Breast epithelium (tissue), 4 donors: ENCODE measurements around the gene C6orf15. TPM values are rescaled to one million over a fixed set of nuclear protein-coding genes. Genes with fewer than 3 reads are reported as not detected.

ENCODE experiments used
- DNase-seq, 2 donors: peaks; one replicate each; pipeline ENCODE4 v3.0.0-alpha.2; 2019; ENCODE audit warnings: low spot score in 2 of 2
- H3K27ac ChIP-seq, 2 donors: fragments of 200-600 bp; sonication (generic) in 1 of 2; one replicate each; pipeline ENCODE4 v1.5.1; 2016 to 2019; ENCODE audit warnings: mild to moderate bottlenecking in 1 of 2
- H3K27me3 ChIP-seq, 2 donors: fragments of 200-600 bp; sonication (generic) in 1 of 2; one replicate each; pipeline versions ENCODE4 v1.5.1 to v1.6.0; 2017 to 2019; ENCODE audit warnings: control low read depth in 1 of 2, mild to moderate bottlenecking in 1 of 2
- H3K36me3 ChIP-seq: fragments of 200-600 bp; one replicate; pipeline ENCODE4 v1.5.1; 2019
- H3K4me1 ChIP-seq, 2 donors: fragments of 200-600 bp; sonication (generic); one replicate each; pipeline ENCODE4 v1.5.1; 2016 to 2019; ENCODE audit warnings: control low read depth in 1 of 2
- H3K4me3 ChIP-seq, 3 donors: fragments of 200-600 bp; sonication (generic); 1 replicate in 2 of 3; 2 replicates in 1 of 3; pipeline ENCODE4 v1.5.1; 2016 to 2019; ENCODE audit warnings: mild to moderate bottlenecking in 3 of 3, moderate library complexity in 2 of 3
- H3K9me3 ChIP-seq, 2 donors: fragments of 200-600 bp; sonication (generic) in 1 of 2; one replicate each; pipeline ENCODE4 v1.5.1; 2016 to 2019; ENCODE audit warnings: control low read depth in 1 of 2
- CTCF ChIP-seq, 3 donors: fragments of 450-650 bp; IDR thresholded peaks; one replicate each; pipeline ENCODE4 v1.5.1; 2016 to 2017; ENCODE audit warnings: antibody characterized with exemption in 3 of 3, mild to moderate bottlenecking in 3 of 3, moderate library complexity in 3 of 3
- POLR2A ChIP-seq: fragments of 450-650 bp; IDR thresholded peaks from one replicate; pipeline ENCODE4 v1.6.1; 2016; ENCODE audit warnings: antibody characterized with exemption, mild to moderate bottlenecking, moderate library complexity
- POLR2AphosphoS5 ChIP-seq, 3 donors: sonication (generic); formaldehyde crosslinking; IDR thresholded peaks; one replicate each; pipeline ENCODE4 v1.6.1; 2017; ENCODE audit warnings: antibody characterized with exemption in 3 of 3
- intact Hi-C: fragments of 100-400 bp; cut with DNase I; formaldehyde crosslinking; loops from one replicate; pipeline ENCODE4 v1.15.1; 2023; ENCODE audit warnings: low total_unique reads
- total RNA-seq, 3 donors: library from RNA; depleted of rRNA; stranded (reverse); fragments of >200 nt; gene quantifications; one replicate each; pipeline ENCODE4 v1.1.0, GENCODE V29; 2016

The C6orf15 gene
- total RNA-seq, 3 donors from 2014 or later, result 0.59 TPM; not detected in 2

GRCh38 chr6:31090973-31091364 is 21.4 kb downstream of the C6orf15 start:
- DNase-seq, result no peak
- intact Hi-C loops, result no loop called here
- Histone ChIP-seq H3K4me3 (no peak overlapping the region), H3K36me3 (no peaks in the 10 kb centered on the region), H3K4me1 (peaks cover 0 to 4% of the 10 kb centered on the region in 2 donors), H3K27ac (no peak overlapping the region), H3K27me3 (no peaks in the 10 kb centered on the region), H3K9me3 (no peaks in the 10 kb centered on the region)
- TF ChIP-seq CTCF (IDR thresholded peaks at IDR 0.05) (no peak), POLR2A (no peak), POLR2AphosphoS5 (IDR thresholded peaks at IDR 0.05) (no peak)

GRCh38 chr6:31090275-31090972 is 22.0 kb downstream of the C6orf15 start:
- intact Hi-C loops, result no loop called here
- DNase-seq, result no peak
- H3K27me3 ChIP-seq, result no peaks in the 10 kb centered on the region
- TF ChIP-seq CTCF (IDR thresholded peaks at IDR 0.05), result no peak
- no peak for TF ChIP-seq POLR2AphosphoS5 (IDR thresholded peaks at IDR 0.05)
- no peak for TF ChIP-seq POLR2A
- no peak overlapping the region for H3K4me3 ChIP-seq
- no peak overlapping the region for H3K27ac ChIP-seq
- no peaks in the 10 kb centered on the region for H3K9me3 ChIP-seq
- peaks cover 0 to 4% of the 10 kb centered on the region in 2 donors for H3K4me1 ChIP-seq
- no peaks in the 10 kb centered on the region for H3K36me3 ChIP-seq

GRCh38 chr6:31087494-31088089 is 24.8 kb downstream of the C6orf15 start:
- peak; percentile 70 to 86 for DNase-seq
- Histone ChIP-seq H3K27me3 (no peaks in the 10 kb centered on the region), H3K27ac (no peak overlapping the region), H3K4me3 (no peak overlapping the region), H3K9me3 (no peaks in the 10 kb centered on the region), H3K4me1 (no peaks in the 10 kb centered on the region), H3K36me3 (no peaks in the 10 kb centered on the region)
- peak; percentile 50 to 84 (median 79) for TF ChIP-seq CTCF (IDR thresholded peaks at IDR 0.05)
- TF ChIP-seq POLR2A, result no peak
- TF ChIP-seq POLR2AphosphoS5 (IDR thresholded peaks at IDR 0.05), result no peak
- intact Hi-C loops, result no loop called here

GRCh38 chr6:31086788-31087440 is 25.5 kb downstream of the C6orf15 start:
- Histone ChIP-seq H3K27ac (no peak overlapping the region), H3K36me3 (no peaks in the 10 kb centered on the region), H3K27me3 (no peaks in the 10 kb centered on the region), H3K9me3 (no peaks in the 10 kb centered on the region), H3K4me1 (no peaks in the 10 kb centered on the region), H3K4me3 (no peak overlapping the region)
- TF ChIP-seq CTCF (IDR thresholded peaks at IDR 0.05) (no peak), POLR2A (no peak), POLR2AphosphoS5 (IDR thresholded peaks at IDR 0.05) (no peak)
- DNase-seq, result no peak
- intact Hi-C loops, result no loop called here
